Fibroblast of skin of right quadriceps (primary cell): ENCODE data around the gene ICAM2.
"Not testable (repeated sequence)": the region's sequence is repeated elsewhere in the genome, so short reads cannot be mapped to it uniquely, and the experiment has no call there.

Experiments
- DNase-seq: peaks from one replicate; pipeline ENCODE4 v3.0.0-alpha.2; 2013

ICAM2 gene

GRCh38 chr17:64041912-64042311, 21.5 kb upstream of the ICAM2 start:
- no peak for DNase-seq

GRCh38 chr17:64040206-64040605, 19.8 kb upstream of the ICAM2 start:
- DNase-seq = no peak

DNA sequence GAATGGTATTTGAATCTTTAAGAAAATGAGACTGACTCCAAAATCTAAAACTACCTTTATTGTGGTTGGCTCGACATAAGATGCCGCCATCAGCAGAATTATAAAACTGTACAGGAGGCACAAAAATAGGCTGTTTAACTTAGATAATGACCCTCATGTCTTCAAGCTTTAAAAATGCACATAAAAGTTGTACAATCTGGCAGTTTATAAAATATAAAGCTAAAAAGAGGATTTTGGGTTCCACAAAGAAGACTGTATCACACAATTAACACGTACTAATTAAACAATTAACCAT, 18.6 kb upstream of the ICAM2 start:
- DNase-seq = no peak

DNA sequence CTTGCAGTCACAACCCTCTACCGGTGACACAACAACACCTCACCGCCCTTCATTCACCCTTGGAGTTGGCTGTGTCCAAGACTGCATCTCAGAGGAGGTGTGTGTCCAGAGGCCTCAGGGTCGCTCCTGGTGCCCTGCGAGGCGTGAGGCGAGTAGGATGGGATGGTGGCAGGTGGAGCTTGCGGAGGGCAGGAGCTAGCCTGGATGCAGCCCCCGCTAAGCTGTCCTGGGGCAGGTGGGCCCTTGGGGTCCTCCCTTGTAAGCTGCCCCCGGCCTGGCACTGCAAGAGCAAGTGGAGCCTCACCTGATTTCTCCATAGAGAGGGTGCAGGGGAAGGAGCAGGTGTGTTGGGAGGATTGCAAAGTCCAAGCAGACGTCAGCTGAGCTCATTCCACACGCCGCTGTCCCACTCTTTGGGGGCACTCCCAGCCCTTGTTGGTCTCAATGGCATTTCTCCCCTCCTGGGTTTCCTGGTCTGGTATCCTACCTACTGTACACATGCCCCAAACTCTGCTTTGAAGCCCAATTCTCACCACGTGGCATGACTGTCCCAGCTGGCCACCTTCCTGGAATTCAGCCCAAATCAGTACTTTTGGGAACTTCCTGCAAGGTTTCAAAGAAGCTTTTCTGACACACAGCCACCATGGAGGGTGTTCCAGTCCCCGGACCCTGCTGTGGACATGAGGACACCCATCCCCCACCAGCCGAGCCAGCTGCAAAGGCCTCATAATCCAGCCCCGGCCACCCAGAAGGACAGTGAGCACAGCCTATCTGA, 18.1 kb upstream of the ICAM2 start:
- no peak for DNase-seq

DNA sequence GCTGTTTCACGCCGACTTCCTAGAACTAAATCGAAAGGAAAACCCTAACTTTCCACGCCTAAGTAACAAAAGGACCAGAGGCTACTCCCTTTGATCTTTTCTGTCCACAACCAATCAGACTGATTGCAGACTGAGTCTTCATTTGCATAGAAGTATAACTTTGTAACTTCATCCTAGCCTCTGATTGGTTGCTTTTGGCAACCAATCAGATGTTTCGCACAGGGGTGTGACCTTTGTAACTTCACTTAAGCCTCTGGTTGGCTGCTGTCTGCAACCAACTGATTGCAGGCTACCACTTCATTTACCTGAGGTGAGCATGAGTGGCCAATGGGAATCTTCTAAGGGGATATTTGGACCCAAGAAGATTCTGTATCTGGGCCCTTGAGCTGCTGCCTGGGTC, 17.4 kb upstream of the ICAM2 start:
- DNase-seq = no peak

GRCh38 chr17:64037180-64037579, 16.7 kb upstream of the ICAM2 start:
- DNase-seq = no peak

- no peak for DNase-seq
Observed at GRCh38 chr17:64036198-64036922, 15.9 kb upstream of the ICAM2 start.

DNA sequence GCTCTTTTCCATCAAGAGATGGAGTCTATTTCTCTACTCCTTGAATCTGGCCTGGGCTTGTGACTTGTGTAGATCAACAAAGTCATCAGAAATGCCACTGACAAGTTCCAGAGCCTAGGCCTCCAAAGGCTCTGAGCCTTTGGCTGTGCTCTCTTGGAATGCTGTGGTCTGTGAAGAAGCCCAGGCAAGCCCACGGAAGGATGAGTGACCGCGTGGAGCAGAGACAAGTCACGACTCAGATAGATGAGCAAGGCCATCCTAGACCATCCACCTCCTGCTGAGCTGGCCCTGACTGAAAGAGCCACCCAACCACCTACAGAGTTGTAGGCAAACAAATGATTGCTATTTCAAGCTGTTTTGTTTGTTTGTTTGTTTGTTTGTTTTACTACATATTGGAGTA, 11.6 kb upstream of the ICAM2 start:
- peak; percentile 35 for DNase-seq

DNA sequence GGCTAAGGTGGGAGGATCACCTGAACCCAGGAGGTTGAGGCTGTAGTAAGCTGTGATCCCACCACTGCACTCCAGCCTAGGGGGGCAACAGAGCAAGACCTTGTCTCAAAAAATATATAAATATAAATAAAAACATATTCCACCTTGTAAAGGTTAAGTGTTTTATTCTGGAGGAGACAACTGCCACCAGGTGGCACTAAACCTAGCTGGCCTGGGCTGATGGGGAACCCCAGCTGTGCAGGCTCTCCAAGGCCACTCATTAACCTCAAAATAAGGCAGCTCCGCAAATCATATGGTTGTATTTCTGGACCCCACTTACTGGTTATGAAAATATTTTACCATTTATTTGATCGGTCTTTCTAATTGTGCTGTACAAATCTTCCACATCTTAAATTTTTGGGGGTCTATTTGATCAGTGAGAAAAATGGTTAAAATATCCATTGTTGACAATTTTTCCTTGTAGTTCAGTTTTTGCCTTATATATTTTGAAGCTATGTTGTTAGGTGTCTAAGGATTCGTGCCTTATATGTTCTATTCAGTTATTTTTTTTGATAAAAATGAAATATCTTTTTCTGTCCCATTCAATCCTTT, 8.5 kb upstream of the ICAM2 start:
- peak; percentile 49 for DNase-seq

DNA sequence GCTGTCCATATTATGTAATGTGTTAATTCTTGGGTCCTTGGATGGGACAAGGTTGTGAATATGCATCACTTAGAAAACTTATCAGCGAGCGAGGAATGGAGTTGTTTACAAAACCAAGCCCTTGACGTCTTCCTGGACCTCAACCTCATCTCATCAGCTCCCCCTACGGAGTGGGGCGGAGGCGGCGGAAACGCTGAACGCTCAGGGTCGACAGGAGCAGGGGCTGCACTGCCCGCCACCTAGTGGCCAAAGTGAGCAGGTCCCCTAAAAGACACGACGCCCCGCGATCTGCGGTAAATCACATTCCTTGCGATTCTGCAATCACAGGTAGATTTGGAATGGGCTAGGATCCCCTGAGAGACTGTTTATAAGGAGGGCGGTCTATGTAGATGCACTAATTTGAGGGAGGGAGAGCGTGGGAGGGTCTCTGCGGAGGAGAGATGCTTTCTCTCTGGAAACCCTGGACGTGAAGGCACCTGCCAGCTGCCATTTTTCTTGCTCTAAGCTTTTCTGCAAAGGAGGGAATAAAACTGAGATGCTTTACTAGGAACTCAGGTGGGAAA, 5.4 kb upstream of the ICAM2 start:
- DNase-seq = peak; percentile 63

DNA sequence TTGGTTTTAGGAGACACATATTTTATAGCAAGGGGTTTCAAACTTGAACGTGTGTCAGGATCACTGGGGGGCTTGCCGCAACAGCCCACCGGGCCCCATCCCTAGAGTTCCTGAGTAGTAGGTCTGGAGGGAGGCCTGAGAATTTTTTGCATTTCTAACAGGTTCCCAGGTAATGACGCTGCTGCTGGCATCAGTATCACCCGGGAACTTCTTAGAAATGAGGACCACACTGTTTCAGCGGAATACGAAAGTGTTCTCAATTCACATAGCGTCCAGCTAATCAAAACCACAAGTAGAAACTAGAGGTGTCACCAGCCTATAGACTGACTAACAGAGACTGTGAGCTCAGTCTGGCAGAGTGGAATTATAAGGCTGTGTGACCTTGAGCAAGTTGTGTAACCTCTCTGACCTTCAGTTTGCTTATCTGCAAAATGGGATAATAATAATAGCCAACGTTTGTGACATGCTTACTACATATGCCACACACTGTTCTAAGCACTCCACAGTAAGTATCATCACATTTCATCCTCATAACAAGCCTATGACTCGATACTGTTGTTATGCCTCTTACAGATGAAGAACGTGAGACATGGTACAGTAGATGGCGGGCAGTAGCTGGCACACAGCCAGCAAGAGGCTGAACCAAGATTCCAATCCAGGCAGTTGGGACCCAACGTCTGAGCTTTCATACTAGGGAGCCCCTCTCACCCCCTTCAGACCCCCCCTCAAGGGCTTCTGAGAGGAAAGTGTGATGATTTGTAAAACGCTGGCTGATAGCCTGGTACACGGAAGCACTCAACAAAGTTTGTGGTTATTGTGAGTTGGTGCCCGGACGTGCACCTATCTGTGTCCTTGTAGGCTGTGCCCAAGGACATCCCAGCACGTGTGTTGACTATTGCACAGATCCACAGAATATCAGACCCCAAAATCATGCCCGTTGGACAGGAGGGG, 4.6 kb upstream of the ICAM2 start:
- DNase-seq = peak; percentile 23

DNA sequence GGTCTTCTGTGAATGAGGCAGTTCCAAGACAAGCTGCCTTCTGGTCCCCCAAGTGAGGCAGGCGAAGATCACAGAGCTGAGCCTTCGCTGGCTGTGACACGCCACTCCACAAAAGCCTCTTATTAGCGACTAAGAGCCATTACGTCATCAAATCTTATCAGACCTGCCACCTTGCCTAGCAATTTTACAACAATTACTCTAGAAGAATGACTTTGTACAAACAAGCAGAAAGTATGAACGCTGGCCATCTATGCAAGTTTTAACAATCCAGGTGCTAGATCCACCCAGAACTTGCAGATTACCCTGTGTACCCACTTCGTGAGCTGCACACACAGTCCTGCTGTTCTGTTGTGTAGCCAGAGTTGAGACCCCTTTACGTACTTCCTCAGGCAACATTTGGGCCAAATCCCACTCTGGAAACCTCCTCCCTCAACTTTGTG, 3.8 kb upstream of the ICAM2 start:
- no peak for DNase-seq

DNA sequence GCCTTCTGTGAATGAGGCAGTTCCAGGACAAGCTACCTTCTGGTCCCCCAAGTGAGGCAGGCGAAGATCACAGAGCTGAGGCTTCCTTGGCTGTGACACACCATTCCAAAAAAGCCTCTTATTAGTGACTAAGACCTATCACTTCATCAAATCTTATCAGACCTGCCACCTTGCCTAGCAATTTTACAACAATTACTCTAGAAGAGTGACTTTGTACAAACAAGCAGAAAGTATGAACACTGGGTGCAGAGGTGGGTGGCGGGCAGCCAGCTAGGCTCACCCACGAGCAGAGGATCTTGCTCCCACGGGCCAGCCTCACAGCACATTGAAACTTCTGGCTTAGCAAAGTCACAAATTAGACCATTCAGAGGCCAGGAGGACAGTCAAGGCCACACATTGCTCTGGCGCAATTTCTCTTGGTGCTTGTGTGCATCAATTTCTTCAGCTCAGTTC, 2.2 kb upstream of the ICAM2 start:
- no peak for DNase-seq

DNA sequence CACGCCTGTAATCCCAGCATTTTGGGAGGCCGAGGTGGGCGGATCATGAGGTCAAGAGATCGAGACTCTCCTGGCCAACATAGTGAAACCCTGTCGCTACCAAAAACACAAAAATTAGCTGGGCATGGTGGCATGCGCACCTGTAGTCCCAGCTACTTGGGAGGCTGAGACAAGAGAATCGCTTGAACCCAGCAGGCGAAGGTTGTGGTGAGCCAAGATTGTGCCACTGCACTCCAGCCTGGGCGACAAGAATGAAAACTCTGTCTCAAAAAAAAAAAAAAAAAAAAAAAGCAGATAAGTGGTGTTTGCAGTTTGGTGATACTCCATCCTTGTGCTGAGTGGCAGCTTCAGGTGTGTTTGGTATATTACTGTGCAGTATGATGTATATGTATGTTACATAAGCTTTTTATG, 877 bp downstream of the ICAM2 start:
- not testable (repeated sequence) for DNase-seq

GRCh38 chr17:64017381-64017980, 3.0 kb downstream of the ICAM2 start:
- DNase-seq = no peak

DNA sequence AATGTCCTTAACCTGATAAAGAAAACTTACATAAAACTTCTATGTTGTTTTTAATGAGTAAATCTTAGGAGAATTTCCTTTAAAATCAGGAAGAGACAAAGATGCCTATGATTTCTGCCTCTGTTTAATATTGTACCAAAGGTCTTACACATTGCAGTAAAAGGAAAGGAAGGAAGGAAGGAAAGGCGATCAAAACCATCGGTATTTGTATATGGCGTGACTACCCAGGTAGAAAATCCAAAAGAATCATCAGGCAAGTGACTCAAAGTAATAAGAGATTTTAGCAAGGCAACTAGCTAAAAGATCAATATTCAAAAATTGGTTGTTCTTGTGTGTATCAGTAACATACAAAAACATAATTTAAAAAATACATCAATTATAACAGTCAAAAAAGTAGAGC, 3.5 kb downstream of the ICAM2 start:
- DNase-seq = no peak

DNA sequence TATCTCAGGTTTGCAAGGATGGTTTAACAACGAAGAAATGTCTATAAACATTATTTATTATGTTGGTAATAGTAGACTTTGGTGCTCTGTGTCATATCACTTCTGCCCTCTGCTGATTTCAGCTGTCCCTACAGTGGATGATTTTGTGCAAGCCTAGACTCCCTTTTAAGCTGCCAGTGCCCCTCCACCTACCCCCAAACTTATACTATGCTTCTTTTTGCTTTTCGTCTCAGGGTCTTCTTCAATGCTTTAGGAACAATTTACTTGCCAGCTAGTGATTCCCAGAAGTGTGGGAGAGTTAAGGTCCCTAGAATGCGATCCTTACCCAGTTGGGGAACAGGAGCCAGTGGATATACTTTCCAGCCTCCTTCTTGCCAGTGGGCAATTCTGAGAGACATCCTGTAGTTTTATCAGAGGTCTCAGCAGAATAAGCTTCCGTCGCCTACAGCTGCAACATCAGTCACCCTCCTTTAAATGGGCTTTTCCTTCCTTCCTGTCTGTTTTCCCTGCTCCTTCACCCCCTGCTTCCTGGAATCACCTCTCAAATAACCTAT, 4.1 kb downstream of the ICAM2 start:
- DNase-seq = no peak

DNA sequence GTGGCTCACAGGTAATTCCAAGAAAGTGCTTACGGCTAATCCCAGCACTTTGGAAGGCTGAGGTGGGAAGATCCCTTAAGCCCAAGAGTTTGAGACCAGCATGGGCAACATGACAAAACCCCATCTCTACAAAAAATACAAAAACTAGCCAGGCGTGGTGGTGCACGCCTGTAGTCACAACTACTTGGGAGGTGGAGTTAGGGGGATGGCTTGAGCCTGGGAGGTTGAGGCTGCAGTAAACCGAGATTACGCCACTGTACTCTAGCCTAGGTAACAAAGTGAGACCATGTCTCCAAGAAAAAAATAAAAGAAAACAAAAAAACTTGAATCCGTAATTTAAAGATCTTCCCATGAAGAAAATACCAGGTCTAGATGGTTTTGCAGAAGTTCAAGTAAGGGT, 5.0 kb downstream of the ICAM2 start:
- DNase-seq = no peak

- no peak for DNase-seq
Observed at GRCh38 chr17:64009571-64010402, 10.6 kb downstream of the ICAM2 start.

GRCh38 chr17:64008830-64009229, 11.6 kb downstream of the ICAM2 start:
- no peak for DNase-seq

- no peak for DNase-seq
Observed at GRCh38 chr17:64008346-64008745, 12.1 kb downstream of the ICAM2 start.
